OCI-LY3 (cell line): Measurements from ENCODE around the gene FOLR1.

Experiments used
- CTCF ChIP-seq: fragments of 200-600, 300-600 bp; sonication (generic); IDR thresholded peaks from 2 replicates; pipeline ENCODE4 v1.5.1; 2014; ENCODE audit warnings: antibody characterized with exemption, low read length, low read depth
- EZH2phosphoT487 ChIP-seq: fragments of 200-600 bp; shearing (Covaris generic); IDR thresholded peaks from 2 replicates; pipeline ENCODE4 v1.6.1; 2018; ENCODE audit warnings: antibody characterized with exemption, mixed run types, low read depth

GRCh38 chr11:72238040-72238450 is 46.1 kb downstream of the FOLR1 start:
- peak; percentile 84 for TF ChIP-seq CTCF
- TF ChIP-seq EZH2phosphoT487, result no peak
